ENCODE data around the gene OR2A14. TPM values are rescaled to one million over a fixed set of nuclear protein-coding genes. Genes with fewer than 3 reads are reported as not detected.

OR2A14 gene
- total RNA-seq (2022) (not detected in 2 replicates), Bru-seq, nascent RNA (not detected), BruChase-seq, experiment 1, labeled RNA remaining after a 6-hour chase (not detected), BruChase-seq, experiment 2, labeled RNA remaining after a 2-hour chase (not detected)
- long read RNA-seq = 0 reads

GRCh38 chr7:144122876-144123275 lies at the start of gene OR2A14:
Gene OR2A14 (plus strand): TSS chr7:144123176. CDS start chr7:144129113, 5,937 bp downstream.
- no TSS peak for BruUV-seq (replicated peaks)
- peaks cover 5% of the 10 kb centered on the region for H3K9me3 Mint-ChIP-seq (ENCODE audit: unreplicated experiment)
- no peak for TF ChIP-seq CTCF (IDR thresholded peaks at IDR 0.05; ENCODE audit: unreplicated experiment)
- H3K4me1 Mint-ChIP-seq (ENCODE audit: insufficient read depth, unreplicated experiment) = no peaks in the 10 kb centered on the region
- no peak within 1 kb of the TSS for H3K4me3 Mint-ChIP-seq (ENCODE audit: unreplicated experiment)
- POLR2A ChIA-PET = no interaction called here
- peaks cover 19% of the 10 kb centered on the region for H3K27me3 Mint-ChIP-seq (ENCODE audit: insufficient read depth, unreplicated experiment)
- CTCF ChIA-PET = interaction anchor here (0.7 kb wide), 1 partner anchor 67 kb away, joined by 4 read pairs; no protein-coding TSS in a partner anchor
- intact Hi-C loops (cut with micrococcal nuclease) = no loop called here
- DNase-seq (ENCODE audit: unreplicated experiment) = no peak
- no peaks in the 10 kb centered on the region for H3K36me3 Mint-ChIP-seq (ENCODE audit: insufficient read depth, unreplicated experiment)
- H3K27ac Mint-ChIP-seq (ENCODE audit: low read depth, unreplicated experiment) = no peak within 1 kb of the TSS

GRCh38 chr7:144074374-144074773 lies 48.6 kb upstream of the OR2A14 start:
- H3K4me1 Mint-ChIP-seq (ENCODE audit: insufficient read depth, unreplicated experiment) = no peaks in the 10 kb centered on the region

GRCh38 chr7:144085978-144086377 lies 37.0 kb upstream of the OR2A14 start, which contains the start of gene OR2A12:
Gene OR2A12 (plus strand): TSS chr7:144086278. CDS start chr7:144095108, 8,830 bp downstream.
- ChIA-PET POLR2A (no interaction called here), CTCF (no interaction called here)
- H3K4me1 Mint-ChIP-seq (ENCODE audit: insufficient read depth, unreplicated experiment) = no peaks in the 10 kb centered on the region
- no peak within 1 kb of the TSS for H3K27ac Mint-ChIP-seq (ENCODE audit: low read depth, unreplicated experiment)
- no peak for DNase-seq (ENCODE audit: unreplicated experiment)
- H3K9me3 Mint-ChIP-seq (ENCODE audit: unreplicated experiment) = no peaks in the 10 kb centered on the region
- no TSS peak for BruUV-seq (replicated peaks)
- no peak for TF ChIP-seq CTCF (IDR thresholded peaks at IDR 0.05; ENCODE audit: unreplicated experiment)
- no peaks in the 10 kb centered on the region for H3K27me3 Mint-ChIP-seq (ENCODE audit: insufficient read depth, unreplicated experiment)
- no peaks in the 10 kb centered on the region for H3K36me3 Mint-ChIP-seq (ENCODE audit: insufficient read depth, unreplicated experiment)
- intact Hi-C loops (cut with micrococcal nuclease) = no loop called here
- no peak within 1 kb of the TSS for H3K4me3 Mint-ChIP-seq (ENCODE audit: unreplicated experiment)

More at GRCh38 chr7:144074374-144074773, 48.6 kb upstream of the OR2A14 start:
- intact Hi-C loops (cut with micrococcal nuclease) = loop anchor here (5.0 kb wide), 1 partner anchor 112 kb away; no protein-coding TSS in a partner anchor
- no peak overlapping the region for H3K27ac Mint-ChIP-seq (ENCODE audit: low read depth, unreplicated experiment)
- ChIA-PET CTCF (interaction anchor here (0.5 kb wide), 1 partner anchor 26 kb away, joined by 3 read pairs; the partner anchor contains the start of gene OR2A5), POLR2A (no interaction called here)
- no peak overlapping the region for H3K4me3 Mint-ChIP-seq (ENCODE audit: unreplicated experiment)
- no peak for DNase-seq (ENCODE audit: unreplicated experiment)
- BruUV-seq (replicated peaks) = no TSS peak
- H3K36me3 Mint-ChIP-seq (ENCODE audit: insufficient read depth, unreplicated experiment) = no peaks in the 10 kb centered on the region
- H3K27me3 Mint-ChIP-seq (ENCODE audit: insufficient read depth, unreplicated experiment) = peaks cover 11% of the 10 kb centered on the region
- no peaks in the 10 kb centered on the region for H3K9me3 Mint-ChIP-seq (ENCODE audit: unreplicated experiment)
- TF ChIP-seq CTCF (IDR thresholded peaks at IDR 0.05; ENCODE audit: unreplicated experiment) = no peak

- no peaks in the 10 kb centered on the region for H3K9me3 Mint-ChIP-seq (ENCODE audit: unreplicated experiment)
- H3K4me1 Mint-ChIP-seq (ENCODE audit: insufficient read depth, unreplicated experiment) = no peaks in the 10 kb centered on the region
- CTCF ChIA-PET = no interaction called here
- H3K27ac Mint-ChIP-seq (ENCODE audit: low read depth, unreplicated experiment) = no peak overlapping the region
- BruUV-seq (replicated peaks) = no TSS peak
- no peak for DNase-seq (ENCODE audit: unreplicated experiment)
- H3K4me3 Mint-ChIP-seq (ENCODE audit: unreplicated experiment) = no peak overlapping the region
- intact Hi-C loops (cut with micrococcal nuclease) = no loop called here
- POLR2A ChIA-PET = interaction anchor here (0.7 kb wide), 1 partner anchor 30 kb away, joined by 4 read pairs; no protein-coding TSS in a partner anchor
- TF ChIP-seq CTCF (IDR thresholded peaks at IDR 0.05; ENCODE audit: unreplicated experiment) = no peak
- no peaks in the 10 kb centered on the region for H3K27me3 Mint-ChIP-seq (ENCODE audit: insufficient read depth, unreplicated experiment)
- H3K36me3 Mint-ChIP-seq (ENCODE audit: insufficient read depth, unreplicated experiment) = no peaks in the 10 kb centered on the region
Observed at GRCh38 chr7:144086730-144087129, 36.2 kb upstream of the OR2A14 start.
